OCI-LY1 (cell line): ENCODE results near the gene TMEM150C.

Experiments
- H2AFZ ChIP-seq: fragments of 200-600 bp; sonication (generic), shearing (Covaris generic); 2 replicates; pipeline ENCODE4 v1.6.0; 2014; ENCODE audit warnings: antibody characterized with exemption, mild to moderate bottlenecking, low read length
- H3F3A ChIP-seq: fragments of 200-600 bp; sonication (generic), shearing (Covaris generic); 2 replicates; pipeline ENCODE4 v1.6.0; 2014; ENCODE audit warnings: mild to moderate bottlenecking, antibody characterized with exemption, low read length, moderate library complexity; ENCODE audit not compliant: insufficient read depth
- H3K27ac ChIP-seq: fragments of 200-600 bp; sonication (generic); 2 replicates; pipeline ENCODE4 v1.5.1; 2014; ENCODE audit warnings: low read length, mixed run types, mild to moderate bottlenecking, low read depth; ENCODE audit not compliant: poor library complexity, severe bottlenecking
- H3K27me3 ChIP-seq: fragments of 200-600 bp; sonication (generic); 2 replicates; pipeline ENCODE4 v1.6.0; 2014; ENCODE audit warnings: antibody characterized with exemption, mild to moderate bottlenecking, low read length, moderate library complexity; ENCODE audit not compliant: insufficient read depth
- H3K36me3 ChIP-seq: fragments of 200-600 bp; sonication (generic); 2 replicates; pipeline ENCODE4 v1.6.1; 2014; ENCODE audit warnings: mild to moderate bottlenecking, antibody characterized with exemption, low read length, moderate library complexity, mixed read lengths; ENCODE audit not compliant: insufficient read depth
- H3K4me1 ChIP-seq: fragments of 200-600 bp; sonication (generic); 2 replicates; pipeline ENCODE4 v1.5.1; 2014; ENCODE audit warnings: mild to moderate bottlenecking, low read length, moderate library complexity; ENCODE audit not compliant: insufficient read depth, severe bottlenecking
- H3K4me2 ChIP-seq: fragments of 200-600 bp; sonication (generic), shearing (Covaris generic); 2 replicates; pipeline ENCODE4 v1.6.1; 2014; ENCODE audit warnings: low read length
- H3K4me3 ChIP-seq: fragments of 200-600 bp; sonication (generic); 2 replicates; pipeline ENCODE4 v1.5.1; 2014; ENCODE audit warnings: low read length, low read depth, mild to moderate bottlenecking, mixed read lengths; ENCODE audit not compliant: poor library complexity, severe bottlenecking
- H3K79me2 ChIP-seq: fragments of 200-600 bp; shearing (Covaris generic); 2 replicates; pipeline ENCODE4 v1.6.1; 2016; ENCODE audit warnings: mixed run types, low read length, mixed read lengths; ENCODE audit not compliant: insufficient read depth
- H3K9ac ChIP-seq: fragments of 200-600 bp; sonication (generic), shearing (Covaris generic); 2 replicates; pipeline ENCODE4 v1.6.1; 2014; ENCODE audit warnings: mild to moderate bottlenecking, low read length, mixed read lengths
- H3K9me2 ChIP-seq: fragments of 200-600 bp; sonication (generic), shearing (Covaris generic); 2 replicates; pipeline ENCODE4 v1.6.1; 2014; ENCODE audit warnings: low read depth, mild to moderate bottlenecking, low read length, mixed read lengths
- H3K9me3 ChIP-seq: fragments of 200-600 bp; shearing (Covaris generic); 2 replicates; pipeline ENCODE4 v1.6.1; 2014; ENCODE audit warnings: low read length, mixed read lengths
- H4K20me1 ChIP-seq: fragments of 200-600 bp; sonication (generic), shearing (Covaris generic); 2 replicates; pipeline ENCODE4 v1.6.0; 2016; ENCODE audit warnings: mild to moderate bottlenecking, low read length; ENCODE audit not compliant: insufficient read depth
- EZH2 ChIP-seq: fragments of 200-600 bp; sonication (generic), shearing (Covaris generic); IDR thresholded peaks from 2 replicates; pipeline ENCODE4 v1.8.0; 2017; ENCODE audit warnings: borderline replicate concordance, mixed run types, mild to moderate bottlenecking, antibody characterized with exemption, low read length, moderate library complexity, mixed read lengths
- TF ChIP-seq, protein P1 (sequence below): fragments of 200-600 bp; sonication (generic), shearing (Covaris generic); IDR thresholded peaks from 2 replicates; pipeline ENCODE4 v1.5.1; 2017; ENCODE audit warnings: mild to moderate bottlenecking, antibody characterized with exemption, low read length, moderate library complexity, mixed read lengths

TMEM150C gene

DNA sequence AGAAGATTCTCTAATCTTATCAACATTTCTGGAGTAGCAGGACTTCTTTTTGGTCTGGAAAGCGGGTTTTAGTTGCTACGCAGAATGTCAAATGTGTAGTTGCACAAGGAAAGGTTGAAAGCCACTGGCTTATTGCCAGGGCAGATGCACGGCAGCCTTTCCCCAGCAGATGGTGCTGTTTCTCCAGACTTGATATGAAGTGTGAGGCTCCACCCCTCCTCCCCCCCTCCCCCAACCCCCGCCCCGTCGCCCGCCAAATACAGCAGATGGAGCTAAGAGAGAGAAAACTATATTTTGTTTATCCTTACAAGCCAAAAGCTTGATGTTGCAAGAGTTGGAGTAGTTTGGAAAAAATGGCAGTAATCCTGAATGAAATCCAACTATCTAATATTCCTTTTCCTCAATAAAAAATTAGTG is 99.4 kb downstream of the TMEM150C start:
- no peak for TF ChIP-seq EZH2
- TF ChIP-seq, protein P1, sequence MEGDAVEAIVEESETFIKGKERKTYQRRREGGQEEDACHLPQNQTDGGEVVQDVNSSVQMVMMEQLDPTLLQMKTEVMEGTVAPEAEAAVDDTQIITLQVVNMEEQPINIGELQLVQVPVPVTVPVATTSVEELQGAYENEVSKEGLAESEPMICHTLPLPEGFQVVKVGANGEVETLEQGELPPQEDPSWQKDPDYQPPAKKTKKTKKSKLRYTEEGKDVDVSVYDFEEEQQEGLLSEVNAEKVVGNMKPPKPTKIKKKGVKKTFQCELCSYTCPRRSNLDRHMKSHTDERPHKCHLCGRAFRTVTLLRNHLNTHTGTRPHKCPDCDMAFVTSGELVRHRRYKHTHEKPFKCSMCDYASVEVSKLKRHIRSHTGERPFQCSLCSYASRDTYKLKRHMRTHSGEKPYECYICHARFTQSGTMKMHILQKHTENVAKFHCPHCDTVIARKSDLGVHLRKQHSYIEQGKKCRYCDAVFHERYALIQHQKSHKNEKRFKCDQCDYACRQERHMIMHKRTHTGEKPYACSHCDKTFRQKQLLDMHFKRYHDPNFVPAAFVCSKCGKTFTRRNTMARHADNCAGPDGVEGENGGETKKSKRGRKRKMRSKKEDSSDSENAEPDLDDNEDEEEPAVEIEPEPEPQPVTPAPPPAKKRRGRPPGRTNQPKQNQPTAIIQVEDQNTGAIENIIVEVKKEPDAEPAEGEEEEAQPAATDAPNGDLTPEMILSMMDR = peak; percentile 47
- no peak overlapping the region for H3K4me2 ChIP-seq
- no peak overlapping the region for H3K4me3 ChIP-seq
- no peak overlapping the region for H2AFZ ChIP-seq
- H3F3A ChIP-seq = no peaks in the 10 kb centered on the region
- H3K36me3 ChIP-seq = peaks cover 69% of the 10 kb centered on the region
- H3K9ac ChIP-seq = no peak overlapping the region
- H4K20me1 ChIP-seq = no peaks in the 10 kb centered on the region
- peaks cover 3% of the 10 kb centered on the region for H3K4me1 ChIP-seq
- no peaks in the 10 kb centered on the region for H3K9me3 ChIP-seq
- no peaks in the 10 kb centered on the region for H3K27me3 ChIP-seq
- H3K79me2 ChIP-seq = no peaks in the 10 kb centered on the region
- peak overlapping the region; percentile 23 for H3K27ac ChIP-seq
- H3K9me2 ChIP-seq = no peaks in the 10 kb centered on the region

DNA sequence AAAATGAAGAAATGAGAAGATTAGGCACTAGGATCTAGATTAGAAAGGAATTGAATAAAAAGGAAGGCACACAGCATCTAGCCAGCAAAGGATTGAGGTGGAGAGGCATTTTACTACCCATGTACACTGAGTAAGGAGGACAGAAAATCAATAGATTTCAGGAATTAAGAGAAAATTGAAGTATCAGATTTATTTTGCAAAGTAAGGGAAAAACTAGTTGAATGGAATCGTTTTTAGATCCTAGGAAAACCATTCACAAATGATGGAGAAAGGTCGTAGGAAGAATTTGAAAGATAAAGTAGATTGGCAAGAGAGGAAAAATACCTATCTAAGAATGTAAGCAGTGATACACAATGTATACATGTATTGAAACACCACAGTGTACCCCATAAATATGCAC is 100.1 kb downstream of the TMEM150C start:
- Histone ChIP-seq H3K4me3 (no peak overlapping the region), H3K4me2 (no peak overlapping the region), H3K9ac (no peak overlapping the region), H3K36me3 (peaks cover 70% of the 10 kb centered on the region), H3F3A (no peaks in the 10 kb centered on the region), H3K79me2 (no peaks in the 10 kb centered on the region), H3K9me2 (no peaks in the 10 kb centered on the region), H3K9me3 (no peaks in the 10 kb centered on the region), H4K20me1 (no peaks in the 10 kb centered on the region), H3K4me1 (peaks cover 3% of the 10 kb centered on the region), H2AFZ (no peak overlapping the region), H3K27me3 (no peaks in the 10 kb centered on the region), H3K27ac (no peak overlapping the region)
- TF ChIP-seq, protein P1 = no peak
- TF ChIP-seq EZH2 = no peak

DNA sequence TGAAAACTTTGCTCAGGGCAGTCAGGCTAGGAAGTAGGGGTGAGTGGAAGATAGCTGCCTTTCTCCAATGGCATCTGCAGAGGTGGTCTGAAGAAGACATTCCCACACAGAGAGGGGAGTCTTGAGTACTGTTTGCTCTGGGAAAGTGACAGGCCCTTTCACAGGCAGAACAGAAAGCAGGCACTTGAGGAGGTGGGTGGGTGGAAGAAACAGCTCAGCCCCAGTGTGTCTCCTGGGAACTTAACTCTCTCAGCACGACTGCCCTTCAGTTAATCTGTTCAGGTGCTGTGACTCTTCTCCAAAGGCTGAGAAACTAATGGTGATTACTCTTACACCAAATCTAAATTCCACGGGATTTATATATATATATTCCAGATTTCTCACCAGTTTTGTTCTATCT is 103.1 kb downstream of the TMEM150C start:
- H3K27me3 ChIP-seq = no peaks in the 10 kb centered on the region
- H2AFZ ChIP-seq = no peak overlapping the region
- no peak overlapping the region for H3K27ac ChIP-seq
- peaks cover 3% of the 10 kb centered on the region for H3K4me1 ChIP-seq
- H3K79me2 ChIP-seq = no peaks in the 10 kb centered on the region
- TF ChIP-seq, protein P1 = no peak
- TF ChIP-seq EZH2 = no peak
- H3K9ac ChIP-seq = no peak overlapping the region
- no peaks in the 10 kb centered on the region for H3K9me3 ChIP-seq
- peaks cover 85% of the 10 kb centered on the region for H3K36me3 ChIP-seq
- no peaks in the 10 kb centered on the region; the same call in 1 of the 2 replicates for H3F3A ChIP-seq
- H3K4me2 ChIP-seq = no peak overlapping the region
- H4K20me1 ChIP-seq = no peaks in the 10 kb centered on the region
- no peaks in the 10 kb centered on the region for H3K9me2 ChIP-seq
- no peak overlapping the region for H3K4me3 ChIP-seq
